Neuron (in vitro differentiated cells): ENCODE data around the gene SHROOM3.
A peak's percentile ranks its signal among the peaks of the same experiment; 100 is the strongest.

Source experiments
- H2AFZ ChIP-seq: one replicate; pipeline ENCODE4 v1.6.1; 2013; ENCODE audit warnings: low read depth, mild to moderate bottlenecking, inconsistent platforms, low read length, moderate library complexity
- H3K27me3 ChIP-seq: one replicate; pipeline ENCODE4 v1.6.1; 2013; ENCODE audit warnings: low read length; ENCODE audit not compliant: insufficient read depth
- H3K36me3 ChIP-seq: one replicate; pipeline ENCODE4 v1.6.1; 2013; ENCODE audit warnings: low read length; ENCODE audit not compliant: insufficient read depth
- H3K4me1 ChIP-seq: one replicate; pipeline ENCODE4 v1.6.1; 2013; ENCODE audit warnings: low read length; ENCODE audit not compliant: insufficient read depth
- H3K4me3 ChIP-seq: 2 replicates; pipeline ENCODE4 v1.5.1; 2013; ENCODE audit warnings: mild to moderate bottlenecking, low read length, moderate library complexity
- H3K9me3 ChIP-seq: one replicate; pipeline ENCODE4 v1.6.1; 2013; ENCODE audit warnings: low read length

SHROOM3 gene

GRCh38 chr4:76590798-76591281 lies 155.8 kb downstream of the SHROOM3 start:
- Histone ChIP-seq H3K4me3 (peak overlapping the region; percentile 24), H2AFZ (no peak overlapping the region), H3K27me3 (no peaks in the 10 kb centered on the region), H3K9me3 (no peaks in the 10 kb centered on the region), H3K4me1 (peaks cover 67% of the 10 kb centered on the region), H3K36me3 (no peaks in the 10 kb centered on the region)

- no peak overlapping the region for H3K4me3 ChIP-seq
- no peaks in the 10 kb centered on the region for H3K9me3 ChIP-seq
- no peaks in the 10 kb centered on the region for H3K27me3 ChIP-seq
- H2AFZ ChIP-seq, result no peak overlapping the region
- H3K4me1 ChIP-seq, result peaks cover 57% of the 10 kb centered on the region
- no peaks in the 10 kb centered on the region for H3K36me3 ChIP-seq
These were observed 157.0 kb downstream of the SHROOM3 start for GRCh38 chr4:76591992-76592391.

GRCh38 chr4:76592460-76592859 lies 157.4 kb downstream of the SHROOM3 start:
- Histone ChIP-seq H3K9me3 (no peaks in the 10 kb centered on the region), H3K4me3 (no peak overlapping the region), H3K27me3 (no peaks in the 10 kb centered on the region), H2AFZ (no peak overlapping the region), H3K36me3 (no peaks in the 10 kb centered on the region), H3K4me1 (peaks cover 53% of the 10 kb centered on the region)

- H2AFZ ChIP-seq, result no peak overlapping the region
- H3K36me3 ChIP-seq, result no peaks in the 10 kb centered on the region
- H3K4me1 ChIP-seq, result peaks cover 38% of the 10 kb centered on the region
- no peak overlapping the region for H3K4me3 ChIP-seq
- no peaks in the 10 kb centered on the region for H3K27me3 ChIP-seq
- H3K9me3 ChIP-seq, result no peaks in the 10 kb centered on the region
These were observed 159.1 kb downstream of the SHROOM3 start for GRCh38 chr4:76594173-76594572.

- no peaks in the 10 kb centered on the region for H3K27me3 ChIP-seq
- H3K36me3 ChIP-seq, result no peaks in the 10 kb centered on the region
- no peak overlapping the region for H2AFZ ChIP-seq
- H3K9me3 ChIP-seq, result no peaks in the 10 kb centered on the region
- H3K4me3 ChIP-seq, result no peak overlapping the region
- peaks cover 27% of the 10 kb centered on the region for H3K4me1 ChIP-seq
These were observed 160.4 kb downstream of the SHROOM3 start for GRCh38 chr4:76595435-76595834.

- Histone ChIP-seq H2AFZ (no peak overlapping the region), H3K36me3 (peaks cover 2% of the 10 kb centered on the region), H3K27me3 (no peaks in the 10 kb centered on the region)
These were observed 161.7 kb downstream of the SHROOM3 start for GRCh38 chr4:76596713-76597112.

GRCh38 chr4:76597423-76597979 lies 162.5 kb downstream of the SHROOM3 start:
- Histone ChIP-seq H3K9me3 (no peaks in the 10 kb centered on the region), H3K27me3 (no peaks in the 10 kb centered on the region), H2AFZ (no peak overlapping the region), H3K4me1 (peaks cover 8% of the 10 kb centered on the region), H3K36me3 (peaks cover 5% of the 10 kb centered on the region), H3K4me3 (no peak overlapping the region)

More at GRCh38 chr4:76596713-76597112, 161.7 kb downstream of the SHROOM3 start:
- H3K4me3 ChIP-seq, result no peak overlapping the region
- no peaks in the 10 kb centered on the region for H3K9me3 ChIP-seq
- H3K4me1 ChIP-seq, result peaks cover 15% of the 10 kb centered on the region

GRCh38 chr4:76600447-76600846 lies 165.4 kb downstream of the SHROOM3 start:
- Histone ChIP-seq H3K27me3 (no peaks in the 10 kb centered on the region), H3K4me3 (no peak overlapping the region), H3K9me3 (no peaks in the 10 kb centered on the region)

GRCh38 chr4:76601791-76602190 lies 166.8 kb downstream of the SHROOM3 start:
- no peaks in the 10 kb centered on the region for H3K9me3 ChIP-seq
- H2AFZ ChIP-seq, result no peak overlapping the region
- H3K36me3 ChIP-seq, result peaks cover 8% of the 10 kb centered on the region
- no peaks in the 10 kb centered on the region for H3K27me3 ChIP-seq
- no peak overlapping the region for H3K4me3 ChIP-seq
- H3K4me1 ChIP-seq, result peaks cover 9% of the 10 kb centered on the region

More at GRCh38 chr4:76600447-76600846, 165.4 kb downstream of the SHROOM3 start:
- Histone ChIP-seq H3K4me1 (peaks cover 7% of the 10 kb centered on the region), H3K36me3 (peaks cover 8% of the 10 kb centered on the region), H2AFZ (no peak overlapping the region)

GRCh38 chr4:76605099-76605563 lies 170.1 kb downstream of the SHROOM3 start:
- no peaks in the 10 kb centered on the region for H3K27me3 ChIP-seq
- H3K9me3 ChIP-seq, result no peaks in the 10 kb centered on the region
- H3K36me3 ChIP-seq, result peaks cover 8% of the 10 kb centered on the region
- peaks cover 23% of the 10 kb centered on the region for H3K4me1 ChIP-seq
- no peak overlapping the region for H3K4me3 ChIP-seq
- H2AFZ ChIP-seq, result no peak overlapping the region

- Histone ChIP-seq H3K9me3 (no peaks in the 10 kb centered on the region), H3K36me3 (peaks cover 5% of the 10 kb centered on the region), H3K4me3 (no peak overlapping the region), H3K27me3 (no peaks in the 10 kb centered on the region), H2AFZ (peak overlapping the region; percentile 10), H3K4me1 (peaks cover 32% of the 10 kb centered on the region)
These were observed 171.7 kb downstream of the SHROOM3 start for GRCh38 chr4:76606645-76607265.

GRCh38 chr4:76607266-76607799 lies 172.3 kb downstream of the SHROOM3 start:
- Histone ChIP-seq H2AFZ (peak overlapping the region; percentile 10), H3K4me3 (no peak overlapping the region), H3K27me3 (no peaks in the 10 kb centered on the region), H3K4me1 (peaks cover 32% of the 10 kb centered on the region), H3K9me3 (no peaks in the 10 kb centered on the region), H3K36me3 (peaks cover 2% of the 10 kb centered on the region)

- Histone ChIP-seq H3K4me3 (no peak overlapping the region), H3K27me3 (no peaks in the 10 kb centered on the region), H3K4me1 (peaks cover 32% of the 10 kb centered on the region), H3K36me3 (peaks cover 5% of the 10 kb centered on the region), H2AFZ (no peak overlapping the region), H3K9me3 (no peaks in the 10 kb centered on the region)
These were observed 172.8 kb downstream of the SHROOM3 start for GRCh38 chr4:76607846-76608245.
